ENCODE results near the gene ARHGAP29.

GRCh38 chr1:94255476-94255875, 18.1 kb upstream of the ARHGAP29 start:
- no peak for TF ChIP-seq GATA2 (IDR thresholded peaks at IDR 0.05; ENCODE audit: low read depth, low read length)
- TF ChIP-seq GATA3 (IDR thresholded peaks at IDR 0.05; ENCODE audit: low read depth, low read length): no peak

Measured in SH-SY5Y (cell line).